Measurements from ENCODE around the gene ENPP1. TPM values are rescaled to one million over a fixed set of nuclear protein-coding genes. Genes with fewer than 3 reads are reported as not detected.

The ENPP1 gene
- total RNA-seq, 1 experiment from 2014 or later = 4.1 TPM

- no peaks in the 10 kb centered on the region for H3K9me3 ChIP-seq (ENCODE audit: insufficient read depth, low read depth)
- DNase-seq = peak; percentile 61 to 65
- H3F3A ChIP-seq (ENCODE audit: insufficient read depth, low read depth) = no peaks in the 10 kb centered on the region
- intact Hi-C loops (cut with micrococcal nuclease; ENCODE audit: unreplicated experiment) = loop anchor here (1.0 to 10.0 kb wide), 2 partner anchors 127 to 485 kb away; no protein-coding TSS in a partner anchor
- H3K9me2 ChIP-seq (ENCODE audit: insufficient read depth) = 0 out of 2 replicates have a peak, but pooled peaks cover 11% of the 10 kb centered on the region
- no peaks in the 10 kb centered on the region for H3K79me2 ChIP-seq (ENCODE audit: low read depth)
- H3K4me1 ChIP-seq (replicated peaks; ENCODE audit: insufficient read depth) = no peaks in the 10 kb centered on the region
- H3K4me3 ChIP-seq = no peak overlapping the region
- H3K36me3 ChIP-seq (ENCODE audit: low read depth) = no peaks in the 10 kb centered on the region
- POLR2A ChIA-PET (ENCODE audit: unreplicated experiment) = interaction anchor here (0.6 kb wide), 1 partner anchor 127 kb away, joined by 3 read pairs; no protein-coding TSS in a partner anchor
- BruUV-seq (replicated peaks) = no TSS peak
- no peak overlapping the region for H3K4me2 ChIP-seq
- H4K20me1 ChIP-seq (ENCODE audit: insufficient read depth) = no peaks in the 10 kb centered on the region
- H3K27ac ChIP-seq = no peak overlapping the region
- TF ChIP-seq EZH2 (IDR thresholded peaks at IDR 0.05; ENCODE audit: low read depth) (no peak), CTCF (conservative IDR thresholded peaks at IDR 0.05) (peak; percentile 99)
- no peak overlapping the region for H2AFZ ChIP-seq
- CTCF ChIA-PET = interaction anchor here (0.7 to 2.7 kb wide), 4 partner anchors 156 to 330 kb away, joined by 3 to 10 read pairs (median 4); no protein-coding TSS in a partner anchor
- 0 out of 2 replicates have a peak, but pooled peaks cover 7% of the 10 kb centered on the region for H3K27me3 ChIP-seq (ENCODE audit: insufficient read depth, low read depth)
Measured at GRCh38 chr6:131909408-131910218, 101.8 kb downstream of the ENPP1 start.

- Histone ChIP-seq H3K79me2 (ENCODE audit: low read depth) (no peaks in the 10 kb centered on the region), H3K27ac (no peak overlapping the region), H3F3A (ENCODE audit: insufficient read depth, low read depth) (no peaks in the 10 kb centered on the region), H4K20me1 (ENCODE audit: insufficient read depth) (no peaks in the 10 kb centered on the region), H3K4me1 (replicated peaks; ENCODE audit: insufficient read depth) (no peaks in the 10 kb centered on the region), H3K9me2 (ENCODE audit: insufficient read depth) (0 out of 2 replicates have a peak, but pooled peaks cover 11% of the 10 kb centered on the region), H2AFZ (no peak overlapping the region), H3K9me3 (ENCODE audit: insufficient read depth, low read depth) (no peaks in the 10 kb centered on the region), H3K4me2 (no peak overlapping the region), H3K36me3 (ENCODE audit: low read depth) (no peaks in the 10 kb centered on the region), H3K4me3 (no peak overlapping the region), H3K27me3 (ENCODE audit: insufficient read depth, low read depth) (0 out of 2 replicates have a peak, but pooled peaks cover 7% of the 10 kb centered on the region)
- no TSS peak for BruUV-seq (replicated peaks)
- CTCF ChIA-PET = interaction anchor here (0.7 to 2.7 kb wide), 3 partner anchors 157 to 331 kb away, joined by 3 to 10 read pairs (median 4); no protein-coding TSS in a partner anchor
- DNase-seq = no peak
- POLR2A ChIA-PET (ENCODE audit: unreplicated experiment) = no interaction called here
- intact Hi-C loops (cut with micrococcal nuclease; ENCODE audit: unreplicated experiment) = loop anchor here (1.0 to 10.0 kb wide), 2 partner anchors 128 to 485 kb away; no protein-coding TSS in a partner anchor
- peak; percentile 32; the same call in 1 of the 2 replicates for TF ChIP-seq CTCF (conservative IDR thresholded peaks at IDR 0.05)
- TF ChIP-seq EZH2 (IDR thresholded peaks at IDR 0.05; ENCODE audit: low read depth) = no peak
Measured at GRCh38 chr6:131910219-131910589, 102.4 kb downstream of the ENPP1 start.

- ChIA-PET POLR2A (ENCODE audit: unreplicated experiment) (no interaction called here), CTCF (interaction anchor here (0.7 to 2.7 kb wide), 2 partner anchors 216 to 1726 kb away, joined by 5 to 10 read pairs; no protein-coding TSS in a partner anchor)
- TF ChIP-seq CTCF (conservative IDR thresholded peaks at IDR 0.05) (no peak), EZH2 (IDR thresholded peaks at IDR 0.05; ENCODE audit: low read depth) (no peak)
- no peak overlapping the region for H2AFZ ChIP-seq
- 0 out of 2 replicates have a peak, but pooled peaks cover 7% of the 10 kb centered on the region for H3K27me3 ChIP-seq (ENCODE audit: insufficient read depth, low read depth)
- H3K4me1 ChIP-seq (replicated peaks; ENCODE audit: insufficient read depth) = no peaks in the 10 kb centered on the region
- H4K20me1 ChIP-seq (ENCODE audit: insufficient read depth) = no peaks in the 10 kb centered on the region
- DNase-seq = no peak
- intact Hi-C loops (cut with micrococcal nuclease; ENCODE audit: unreplicated experiment) = loop anchor here (1.0 to 10.0 kb wide), 2 partner anchors 129 to 484 kb away; no protein-coding TSS in a partner anchor
- H3K4me3 ChIP-seq = no peak overlapping the region
- no peaks in the 10 kb centered on the region for H3K79me2 ChIP-seq (ENCODE audit: low read depth)
- H3K36me3 ChIP-seq (ENCODE audit: low read depth) = no peaks in the 10 kb centered on the region
- 0 out of 2 replicates have a peak, but pooled peaks cover 11% of the 10 kb centered on the region for H3K9me2 ChIP-seq (ENCODE audit: insufficient read depth)
- H3K4me2 ChIP-seq = no peak overlapping the region
- BruUV-seq (replicated peaks) = no TSS peak
- H3K27ac ChIP-seq = no peak overlapping the region
- no peaks in the 10 kb centered on the region for H3F3A ChIP-seq (ENCODE audit: insufficient read depth, low read depth)
- no peaks in the 10 kb centered on the region for H3K9me3 ChIP-seq (ENCODE audit: insufficient read depth, low read depth)
Measured at GRCh38 chr6:131910956-131911355, 103.1 kb downstream of the ENPP1 start.
